GM19025 (cell line): ENCODE measurements around the gene NEXN.

ENCODE experiments used
- ATAC-seq: cut with Tn5 transposase; IDR thresholded peaks from one replicate; pipeline ENCODE4 v1.9.1; 2021; ENCODE audit warnings: mild to moderate bottlenecking, low read depth, moderate library complexity; ENCODE audit not compliant: unreplicated experiment

Gene NEXN

GRCh38 chr1:77888081-77888780 lies at the start of gene NEXN:
NEXN (plus strand) TSS chr1:77888624; CDS start chr1:77916107, 27,483 bp downstream.
- no peak for ATAC-seq

DNA sequence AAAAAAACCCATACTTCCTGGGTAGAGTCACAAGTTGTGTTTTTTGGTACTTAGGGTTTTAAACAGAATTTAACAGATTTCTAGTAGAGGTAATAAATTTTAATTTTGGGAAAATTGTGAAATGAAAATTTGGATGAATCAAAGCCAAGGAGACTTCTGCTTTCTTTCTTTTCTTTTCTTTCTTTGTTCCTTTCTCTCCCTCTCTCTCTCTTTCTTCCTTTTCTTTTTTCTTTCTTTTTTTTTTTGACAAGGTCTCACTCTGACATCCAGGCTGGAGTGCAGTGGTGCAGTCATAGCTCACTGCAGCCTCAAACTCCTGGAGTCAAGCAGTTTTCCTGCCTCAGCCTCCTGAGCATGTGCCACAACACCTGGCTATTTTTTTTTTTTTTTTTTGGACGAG lies 46.9 kb upstream of the NEXN start:
- no peak for ATAC-seq

DNA sequence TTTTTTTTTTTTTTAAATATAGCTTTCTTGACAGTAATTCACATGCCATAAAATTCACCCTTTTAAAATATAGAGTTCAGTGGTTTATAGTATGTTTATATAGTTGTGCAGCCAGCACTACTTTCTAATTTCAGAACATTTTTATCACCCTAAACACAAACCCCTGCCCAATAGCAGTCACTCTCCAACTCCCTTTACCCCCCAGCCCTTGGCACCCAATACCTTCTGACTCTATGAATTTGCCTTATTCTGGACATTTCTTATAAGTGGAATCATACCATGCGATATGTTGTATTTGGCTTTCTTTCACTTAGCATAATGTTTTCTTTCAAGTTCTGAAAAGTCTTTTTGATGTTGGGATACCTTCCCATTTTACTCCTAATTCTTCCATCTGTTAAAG lies 42.5 kb upstream of the NEXN start:
- no peak for ATAC-seq

GRCh38 chr1:77846966-77847365 lies 41.5 kb upstream of the NEXN start:
- ATAC-seq: no peak

DNA sequence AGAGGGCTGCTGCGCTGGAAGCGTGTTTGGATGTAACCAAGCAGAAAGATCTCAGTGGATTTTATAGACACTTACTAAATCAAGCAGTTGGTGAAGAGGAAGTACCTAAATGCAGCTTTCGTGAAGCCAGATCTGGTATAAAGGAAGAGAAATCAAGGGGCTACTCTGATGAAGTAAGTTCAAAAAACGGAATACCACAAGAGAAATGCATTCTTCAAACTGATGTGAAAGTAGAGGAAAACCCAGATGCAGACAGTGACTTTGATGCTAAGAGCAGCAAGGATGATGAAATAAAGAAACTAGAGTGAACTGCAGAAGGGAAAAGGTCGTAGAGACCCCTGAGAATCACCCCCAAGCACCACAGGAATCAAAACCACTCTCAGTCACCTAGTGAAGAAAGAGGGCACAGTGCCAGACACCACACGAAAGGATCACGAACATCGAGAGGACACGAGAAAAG lies 40.8 kb upstream of the NEXN start:
- no peak for ATAC-seq

DNA sequence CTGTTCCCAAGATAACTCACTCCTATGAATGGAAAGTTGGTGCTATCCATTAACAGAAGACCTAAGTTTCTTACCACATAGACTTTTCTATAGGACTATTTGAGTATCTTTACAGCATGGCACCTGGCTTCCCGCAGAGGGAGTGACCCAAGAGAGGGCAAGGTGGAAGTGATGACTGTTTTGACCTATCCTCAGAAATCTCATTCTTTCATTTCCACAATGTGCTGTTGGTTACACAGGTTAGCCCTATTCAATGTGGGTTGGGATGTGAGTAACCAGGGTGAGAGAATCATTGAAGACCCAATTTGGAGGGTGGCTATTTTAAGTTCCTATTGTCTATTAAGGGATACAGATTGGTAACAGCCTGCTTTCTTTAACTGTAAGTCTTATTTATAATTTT lies 38.3 kb upstream of the NEXN start:
- ATAC-seq: no peak

GRCh38 chr1:77857552-77857951 lies 30.9 kb upstream of the NEXN start:
- no peak for ATAC-seq

GRCh38 chr1:77858725-77859124 lies 29.7 kb upstream of the NEXN start:
- ATAC-seq: no peak

GRCh38 chr1:77859248-77859647 lies 29.2 kb upstream of the NEXN start:
- no peak for ATAC-seq

DNA sequence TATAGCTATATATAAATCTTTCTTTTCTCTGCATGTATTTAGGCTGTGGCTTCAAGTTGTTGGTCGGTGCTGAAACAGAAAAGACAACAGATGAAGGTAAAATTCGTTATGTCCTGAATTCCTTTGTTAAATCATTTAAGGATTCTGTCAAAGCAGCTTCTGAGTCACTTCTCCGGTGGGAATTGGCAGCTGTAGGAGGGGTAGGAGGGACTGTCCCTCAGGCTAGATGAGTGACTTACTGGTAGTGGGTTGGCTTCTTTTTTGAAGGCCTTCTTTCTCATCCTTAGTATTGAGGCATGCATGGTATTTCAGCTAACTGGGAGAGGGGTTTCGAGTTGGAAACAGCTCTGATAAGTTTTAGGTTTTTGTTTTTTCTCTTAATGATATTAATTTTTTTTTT lies 22.1 kb upstream of the NEXN start:
- no peak for ATAC-seq

DNA sequence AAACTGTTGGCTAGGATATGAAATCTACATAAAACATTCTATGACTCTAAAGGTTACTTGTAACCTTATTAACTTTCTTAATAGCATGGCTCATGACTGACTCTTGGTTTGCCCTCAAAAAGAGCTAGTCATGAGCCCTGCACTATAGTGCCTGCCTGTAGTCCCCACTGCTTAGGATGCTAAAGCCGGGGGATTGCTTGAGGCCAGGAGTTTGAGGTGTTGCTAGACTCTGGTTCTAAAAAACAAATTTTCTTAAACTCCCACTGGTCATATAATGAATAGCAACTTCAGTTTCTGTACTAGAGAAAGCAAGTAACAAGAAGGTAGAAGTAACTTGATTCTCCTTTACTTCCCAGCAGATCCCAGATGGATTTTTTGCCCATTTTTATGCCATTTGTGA lies 15.8 kb upstream of the NEXN start:
- ATAC-seq: no peak

DNA sequence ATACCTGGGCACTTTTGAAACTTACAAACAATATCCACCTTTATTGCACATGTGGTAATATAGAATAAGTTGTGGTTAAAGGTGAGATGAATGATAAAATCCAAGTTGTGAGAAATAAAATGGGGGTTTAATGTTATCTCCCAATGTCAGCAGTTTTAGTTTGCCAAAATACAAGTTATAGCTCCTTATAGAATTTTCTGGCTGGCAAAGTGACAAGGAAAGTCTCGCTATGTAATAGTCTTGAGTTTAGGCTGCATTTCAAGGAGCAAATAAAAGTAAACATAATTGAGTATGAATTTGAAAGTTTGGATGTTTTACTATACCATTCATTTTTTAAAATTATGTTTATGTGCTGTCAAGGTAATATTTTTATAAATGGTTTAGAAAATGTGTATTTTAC lies 15.0 kb upstream of the NEXN start:
- no peak for ATAC-seq

GRCh38 chr1:77874804-77875445 lies 13.5 kb upstream of the NEXN start:
- ATAC-seq: no peak

DNA sequence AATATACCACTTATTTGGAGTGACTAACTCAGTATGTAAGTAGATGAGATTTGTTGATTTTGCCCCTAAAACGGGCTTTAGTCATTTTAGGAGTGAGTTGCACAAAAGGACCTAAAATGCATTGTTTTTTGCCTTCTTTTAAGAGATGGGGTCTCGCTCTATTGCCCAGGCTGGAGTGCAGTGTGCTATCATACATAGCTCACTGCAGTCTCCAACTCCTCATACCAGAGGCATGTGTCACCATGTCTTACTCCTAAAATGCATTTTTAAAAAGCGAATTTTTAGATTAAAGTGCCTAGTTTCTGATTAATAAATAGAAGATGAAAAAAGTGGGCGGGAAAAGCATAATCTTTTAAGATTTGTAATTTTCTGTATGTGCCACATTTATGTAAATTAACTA lies 11.5 kb upstream of the NEXN start:
- no peak for ATAC-seq

- no peak for ATAC-seq
Observed at GRCh38 chr1:77881061-77881460, 7.4 kb upstream of the NEXN start.

DNA sequence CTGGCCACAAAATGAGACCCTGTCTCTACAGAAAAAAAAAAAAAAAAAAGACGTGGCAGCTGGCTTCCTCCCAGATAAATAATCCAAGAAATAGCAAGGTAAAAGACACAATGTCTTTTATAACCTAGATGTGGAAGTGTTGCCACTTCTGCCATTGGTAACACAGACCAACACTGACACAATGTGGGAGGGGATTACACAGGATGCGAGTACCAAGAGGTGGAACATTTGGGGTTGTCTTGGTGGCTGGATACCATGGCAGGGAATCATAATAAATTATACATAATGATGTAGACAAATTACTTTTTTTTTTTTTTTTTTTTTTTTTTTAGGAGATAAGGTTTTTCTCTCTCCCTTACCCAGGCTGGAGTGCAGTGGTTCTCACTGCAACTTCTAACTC lies 6.0 kb upstream of the NEXN start:
- no peak for ATAC-seq

DNA sequence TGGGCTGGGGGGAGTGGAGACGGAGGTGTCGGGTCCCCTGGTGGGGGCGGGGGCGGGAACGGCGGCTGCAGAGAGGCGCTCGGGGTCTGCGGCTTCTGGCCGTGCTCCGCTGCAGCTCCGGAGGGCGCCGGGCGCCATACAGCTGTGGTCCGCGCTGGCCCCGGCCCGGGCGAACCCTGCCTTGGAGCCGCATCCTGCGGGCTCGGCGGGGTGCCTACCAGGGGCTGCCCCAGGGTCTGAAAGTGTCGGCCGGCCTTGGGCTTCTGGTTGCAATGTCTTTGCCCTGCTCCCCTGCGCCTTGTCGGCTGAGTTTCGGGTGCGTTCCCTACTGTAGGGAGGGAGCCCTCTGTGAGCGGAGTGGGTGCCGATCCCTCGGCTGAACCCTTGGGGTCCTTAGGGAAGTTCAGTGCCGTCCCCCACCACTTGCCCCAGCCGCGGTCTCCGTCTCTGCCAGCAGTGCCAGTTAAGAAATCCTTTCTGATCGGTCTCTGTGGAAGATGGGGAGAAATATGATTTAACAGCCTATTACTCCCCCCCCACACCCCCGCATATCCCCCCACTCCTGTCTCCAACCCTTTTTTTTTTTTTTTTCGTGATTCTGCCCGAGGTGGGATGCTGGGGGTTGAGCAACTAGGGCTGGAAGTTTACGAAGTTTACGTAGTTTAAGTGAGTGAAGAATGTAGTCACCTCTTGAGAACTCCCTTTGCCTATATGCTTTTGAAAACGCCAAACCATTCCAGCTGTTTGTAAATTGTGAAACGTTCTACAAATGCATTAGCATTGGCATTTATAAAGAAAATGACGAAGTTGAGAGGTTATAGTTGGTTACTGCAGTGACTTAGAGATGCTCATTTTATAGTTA lies 588 bp downstream of the NEXN start:
- peak; percentile 65 for ATAC-seq

GRCh38 chr1:77889671-77890070 lies 1.2 kb downstream of the NEXN start:
- no peak for ATAC-seq

DNA sequence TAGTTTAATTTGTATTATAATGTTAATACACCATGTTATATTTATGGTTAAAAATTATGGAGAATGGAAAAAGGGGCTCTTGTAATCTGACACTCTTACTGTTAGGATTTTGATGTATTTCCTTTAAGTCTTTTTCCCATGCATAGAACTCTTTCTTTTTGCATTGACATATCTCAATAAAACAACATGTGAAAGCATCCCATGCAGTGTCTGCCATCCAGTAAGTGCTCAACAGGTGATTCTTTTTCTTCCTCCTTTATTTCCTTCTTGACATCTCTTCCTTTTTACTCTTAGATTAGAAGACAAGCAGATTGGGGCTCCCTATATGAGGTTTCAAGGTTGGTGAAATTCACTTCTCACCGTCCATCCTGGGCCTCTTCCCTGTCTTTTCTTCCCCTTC lies 2.8 kb downstream of the NEXN start:
- ATAC-seq: no peak

- ATAC-seq: no peak
Observed at GRCh38 chr1:77899647-77900320, 11.4 kb downstream of the NEXN start.
